ENCODE data around the gene TTC3.
"Not testable (repeated sequence)": the region's sequence is repeated elsewhere in the genome, so short reads cannot be mapped to it uniquely, and the experiment has no call there.

TTC3 gene

GRCh38 chr21:37200641-37201480 is 127.8 kb downstream of the TTC3 start:
- no peak for FAIRE-seq

- FAIRE-seq, result no peak
Measured at GRCh38 chr21:37202221-37203110, 129.4 kb downstream of the TTC3 start.

GRCh38 chr21:37204580-37204979 is 131.5 kb downstream of the TTC3 start:
- no peak for FAIRE-seq

GRCh38 chr21:37206496-37206895 is 133.4 kb downstream of the TTC3 start:
- FAIRE-seq, result no peak

- no peak for FAIRE-seq
Measured at GRCh38 chr21:37207441-37208009, 134.5 kb downstream of the TTC3 start.

GRCh38 chr21:37208056-37208721 is 135.1 kb downstream of the TTC3 start:
- no peak for FAIRE-seq

- no peak for FAIRE-seq
Measured at GRCh38 chr21:37208741-37209225, 135.7 kb downstream of the TTC3 start.

- no peak for FAIRE-seq
Measured at GRCh38 chr21:37210130-37210529, 137.1 kb downstream of the TTC3 start.

GRCh38 chr21:37210799-37211198 is 137.7 kb downstream of the TTC3 start:
- no peak for FAIRE-seq

GRCh38 chr21:37214952-37215351 is 141.9 kb downstream of the TTC3 start:
- no peak for FAIRE-seq

- FAIRE-seq, result no peak
Measured at GRCh38 chr21:37219761-37220432, 146.8 kb downstream of the TTC3 start.

GRCh38 chr21:37220433-37220980 is 147.5 kb downstream of the TTC3 start:
- no peak for FAIRE-seq

GRCh38 chr21:37220981-37221664 is 148.1 kb downstream of the TTC3 start:
- no peak for FAIRE-seq

- not testable (repeated sequence) for FAIRE-seq
Measured at GRCh38 chr21:37222248-37222647, 149.2 kb downstream of the TTC3 start.

- FAIRE-seq, result no peak
Measured at GRCh38 chr21:37223804-37224345, 150.8 kb downstream of the TTC3 start.

GRCh38 chr21:37224861-37225839 is 152.1 kb downstream of the TTC3 start:
- no peak for FAIRE-seq

- no peak for FAIRE-seq
Measured at GRCh38 chr21:37226041-37226920, 153.2 kb downstream of the TTC3 start.

Data from colon (tissue), 2 donors.